IMR-90 (cell line): Measurements from ENCODE around the gene ASXL3. TPM values are rescaled to one million over a fixed set of nuclear protein-coding genes. Genes with fewer than 3 reads are reported as not detected.

ENCODE experiments used
- ATAC-seq: fragments of 200-7000 bp; cut with Tn5 transposase; 2 replicates; pipeline ENCODE4 v1.9.1; 2020; ENCODE audit warnings: low read depth, mild to moderate bottlenecking, moderate library complexity
- BruUV-seq: library from RNA; stranded (reverse); fragments of 400-500 nt; replicated peaks from 2 replicates; lab custom pipeline; 2021; lab: Mats Ljungman, UMichigan
- CTCF ChIA-PET: fragments of 300-600 bp; formaldehyde crosslinking; extraction: SDS; loops from one replicate; lab custom pipeline; 2021; ENCODE audit warnings: antibody characterized with exemption; lab: Yijun Ruan, JAX
- POLR2A ChIA-PET: fragments of 300-600 bp; sonication (Branson Sonifier 250); formaldehyde crosslinking; loops from one replicate; lab custom pipeline; 2022; ENCODE audit warnings: antibody characterized with exemption; ENCODE audit not compliant: unreplicated experiment; lab: Charles Lee
- DNase-seq: peaks from one replicate; pipeline ENCODE4 v3.0.0; 2013
- H2AFZ ChIP-seq: replicated peaks from 2 replicates; pipeline ENCODE3; 2013; ENCODE audit warnings: low read length, mild to moderate bottlenecking; ENCODE audit not compliant: poor library complexity
- H2AK5ac ChIP-seq: 2 replicates; pipeline ENCODE4 v1.6.1; 2013; ENCODE audit warnings: low read depth, low read length, inconsistent platforms
- H2AK9ac ChIP-seq: replicated peaks from 2 replicates; pipeline ENCODE3; 2013; ENCODE audit warnings: mild to moderate bottlenecking, low read depth, low read length, moderate library complexity; ENCODE audit not compliant: poor library complexity
- H2BK120ac ChIP-seq: 2 replicates; pipeline ENCODE4 v1.6.1; 2013; ENCODE audit warnings: low read depth, low read length, inconsistent platforms
- H2BK15ac ChIP-seq: 3 replicates; pipeline ENCODE4 v1.6.1; 2013; ENCODE audit warnings: low read depth, low read length, inconsistent platforms
- H2BK20ac ChIP-seq: 2 replicates; pipeline ENCODE4 v1.6.1; 2013; ENCODE audit warnings: low read depth, mild to moderate bottlenecking, inconsistent platforms, low read length, moderate library complexity
- H2BK5ac ChIP-seq: 2 replicates; pipeline ENCODE4 v1.6.1; 2013; ENCODE audit warnings: mild to moderate bottlenecking, low read depth, low read length, inconsistent platforms; ENCODE audit not compliant: poor library complexity, severe bottlenecking
- H3K14ac ChIP-seq: replicated peaks from 2 replicates; pipeline ENCODE4 v1.6.1; 2013; ENCODE audit warnings: low read depth, low read length, inconsistent platforms
- H3K18ac ChIP-seq: 2 replicates; pipeline ENCODE4 v1.6.1; 2013; ENCODE audit warnings: low read depth, low read length, control low read depth
- H3K23ac ChIP-seq: 2 replicates; pipeline ENCODE4 v1.6.1; 2013; ENCODE audit warnings: low read depth, low read length, inconsistent platforms
- H3K27ac ChIP-seq: 2 replicates; pipeline ENCODE4 v1.5.1; 2013; ENCODE audit warnings: mild to moderate bottlenecking, control low read depth, low read length; ENCODE audit not compliant: insufficient read depth
- H3K27me3 ChIP-seq: 2 replicates; pipeline ENCODE4 v1.6.1; 2013; ENCODE audit warnings: low read length; ENCODE audit not compliant: control insufficient read depth, insufficient read depth
- H3K36me3 ChIP-seq: 2 replicates; pipeline ENCODE4 v1.6.1; 2013; ENCODE audit warnings: low read length, mixed read lengths; ENCODE audit not compliant: control insufficient read depth, insufficient read depth
- H3K4ac ChIP-seq: 2 replicates; pipeline ENCODE4 v1.6.1; 2013; ENCODE audit warnings: low read depth, low read length, inconsistent platforms
- H3K4me1 ChIP-seq: 2 replicates; pipeline ENCODE4 v1.6.1; 2013; ENCODE audit warnings: low read length, mixed read lengths; ENCODE audit not compliant: control insufficient read depth, insufficient read depth
- H3K4me2 ChIP-seq: 2 replicates; pipeline ENCODE4 v1.6.1; 2013; ENCODE audit warnings: low read depth, mild to moderate bottlenecking, control low read depth, low read length, moderate library complexity
- H3K4me3 ChIP-seq: 2 replicates; pipeline ENCODE4 v1.5.1; 2013; ENCODE audit warnings: low read depth, mild to moderate bottlenecking, control low read depth, low read length, moderate library complexity; ENCODE audit not compliant: insufficient read depth
- H3K56ac ChIP-seq: 2 replicates; pipeline ENCODE4 v1.6.1; 2013; ENCODE audit warnings: low read length, inconsistent platforms; ENCODE audit not compliant: insufficient read depth; ENCODE audit errors: extremely low read depth
- H3K79me1 ChIP-seq, 2 experiments: 2 replicates each; pipeline ENCODE4 v1.6.1; 2013; ENCODE audit warnings: low read length in 2 of 2, inconsistent platforms in 1 of 2, low read depth in 1 of 2
- H3K9ac ChIP-seq: 2 replicates; pipeline ENCODE4 v1.6.1; 2013; ENCODE audit warnings: low read depth, low read length, control low read depth
- H3K9me1 ChIP-seq: 2 replicates; pipeline ENCODE4 v1.6.1; 2013; ENCODE audit warnings: low read length, inconsistent platforms; ENCODE audit not compliant: insufficient read depth
- H3K9me3 ChIP-seq: 2 replicates; pipeline ENCODE4 v1.6.1; 2013; ENCODE audit warnings: low read length; ENCODE audit not compliant: control insufficient read depth, insufficient read depth
- H4K20me1 ChIP-seq: 2 replicates; pipeline ENCODE4 v1.6.1; 2013; ENCODE audit warnings: low read length, inconsistent platforms; ENCODE audit not compliant: insufficient read depth
- H4K5ac ChIP-seq: 2 replicates; pipeline ENCODE4 v1.6.1; 2013; ENCODE audit warnings: mild to moderate bottlenecking, low read depth, low read length, control low read depth
- H4K8ac ChIP-seq, 2 experiments: 2 replicates each; pipeline ENCODE4 v1.6.1; 2013; ENCODE audit warnings: low read depth in 2 of 2, low read length in 2 of 2, control low read depth in 1 of 2, inconsistent platforms in 1 of 2
- H4K91ac ChIP-seq: 2 replicates; pipeline ENCODE4 v1.6.1; 2013; ENCODE audit warnings: low read depth, low read length, inconsistent platforms; ENCODE audit not compliant: insufficient read depth
- BHLHE40 ChIP-seq: fragments of 150-350 bp; IDR thresholded peaks from 2 replicates; pipeline ENCODE4 v1.6.1; 2016; ENCODE audit warnings: mild to moderate bottlenecking, low read depth, low read length
- ELK1 ChIP-seq: fragments of 150-350 bp; IDR thresholded peaks from 2 replicates; pipeline ENCODE4 v1.6.1; 2016; ENCODE audit warnings: low read depth, mild to moderate bottlenecking, low read length, moderate library complexity, borderline replicate concordance
- FOS ChIP-seq: fragments of 150-350 bp; IDR thresholded peaks from 2 replicates; pipeline ENCODE4 v1.6.1; 2016; ENCODE audit warnings: low read depth, low read length
- MAFK ChIP-seq: IDR thresholded peaks from 2 replicates; pipeline ENCODE4 v1.6.1; 2012; ENCODE audit warnings: low read depth, low read length, improper control_type of control experiment
- MXI1 ChIP-seq: IDR thresholded peaks from 2 replicates; pipeline ENCODE4 v1.6.1; 2012; ENCODE audit warnings: low read depth, mild to moderate bottlenecking, low read length, moderate library complexity, borderline replicate concordance
- NFE2L2 ChIP-seq: fragments of 150-350 bp; IDR thresholded peaks from 2 replicates; pipeline ENCODE4 v1.6.1; 2016; ENCODE audit warnings: low read depth, mild to moderate bottlenecking, low read length
- RAD21 ChIP-seq: IDR thresholded peaks from 2 replicates; pipeline ENCODE4 v1.6.1; 2012; ENCODE audit warnings: low read length, improper control_type of control experiment
- USF2 ChIP-seq: fragments of 150-350 bp; IDR thresholded peaks from 2 replicates; pipeline ENCODE4 v1.6.1; 2017; ENCODE audit warnings: mild to moderate bottlenecking, antibody characterized with exemption, low read length, low read depth
- WGBS, 2 experiments: methylation state at CpG; one replicate each; pipeline versions ENCODE4 v1.1.5 to v1.1.7; 2013; ENCODE audit warnings: missing lambda C conversion rate in 2 of 2; ENCODE audit not compliant: insufficient read length in 1 of 2; ENCODE audit errors: extremely low coverage in 2 of 2; 5-methylcytosine and 5-hydroxymethylcytosine counted together
- dilution Hi-C: fragments of 300-500 bp; cut with HindIII; formaldehyde crosslinking; loops from one replicate; pipeline ENCODE4 v1.14.3; 2018; ENCODE audit warnings: low sequenced_read_pairs; ENCODE audit not compliant: unreplicated experiment
- in situ Hi-C: fragments of 300-500 bp; cut with MboI; formaldehyde crosslinking; loops from 3 replicates; pipeline ENCODE4 v1.14.3; 2019; ENCODE audit warnings: low sequenced_read_pairs, inconsistent platforms, mixed read lengths
- intact Hi-C: fragments of 100-400 bp; cut with micrococcal nuclease; formaldehyde crosslinking; loops from 2 replicates; pipeline ENCODE4 v1.10.0; 2022
- polyA plus RNA-seq, 3 experiments: library from polyadenylated mRNA; depleted of rRNA; stranded (reverse); fragments of >200 nt; gene quantifications; 2 replicates each; pipeline ENCODE4 v1.2.3, GENCODE V29; 2012; ENCODE audit warnings: low replicate concordance in 1 of 3
- total RNA-seq: library from RNA; depleted of rRNA; stranded (reverse); fragments of >200 nt; gene quantifications from 2 replicates; pipeline ENCODE4 v1.2.3, GENCODE V29; 2012

The ASXL3 gene
- total and polyA plus RNA-seq, 2 of the 4 experiments (the other 2 are of a cell fraction), result 0.03 to 0.54 TPM

GRCh38 chr18:33710269-33710668, 132.2 kb downstream of the ASXL3 start:
- no peaks in the 10 kb centered on the region for H3K4me1 ChIP-seq
- H3K9me3 ChIP-seq, result no peaks in the 10 kb centered on the region
- no peaks in the 10 kb centered on the region for H3K79me1 ChIP-seq
- in situ Hi-C loops (no loop called here), intact Hi-C loops (no loop called here), dilution Hi-C loops (no loop called here)
- no peak overlapping the region for H3K27ac ChIP-seq
- no peak overlapping the region for H3K14ac ChIP-seq
- H3K18ac ChIP-seq, result no peak overlapping the region
- H3K36me3 ChIP-seq, result no peaks in the 10 kb centered on the region
- no peak overlapping the region for H2BK5ac ChIP-seq
- H4K20me1 ChIP-seq, result no peaks in the 10 kb centered on the region
- no peak overlapping the region for H4K5ac ChIP-seq
- no CpG with 5 or more reads among the region's 2 CpGs for WGBS, 2 experiments
- no peak overlapping the region for H3K9ac ChIP-seq
- H3K9me1 ChIP-seq, result no peaks in the 10 kb centered on the region
- H2AK9ac ChIP-seq, result no peak overlapping the region
- no peak overlapping the region for H2BK120ac ChIP-seq
- H3K4ac ChIP-seq, result no peak overlapping the region
- H4K8ac ChIP-seq, result no peak overlapping the region
- no peak overlapping the region for H2AFZ ChIP-seq
- no peak overlapping the region for H4K91ac ChIP-seq
- no peak overlapping the region for H2BK15ac ChIP-seq
- no peak for ATAC-seq
- H3K4me2 ChIP-seq, result no peak overlapping the region
- no peaks in the 10 kb centered on the region for H3K27me3 ChIP-seq
- DNase-seq, result no peak
- TF ChIP-seq ELK1 (no peak), NFE2L2 (no peak), FOS (no peak), USF2 (no peak), BHLHE40 (no peak), MXI1 (no peak), MAFK (no peak), RAD21 (no peak)
- H2AK5ac ChIP-seq, result no peak overlapping the region
- no peak overlapping the region for H3K4me3 ChIP-seq
- POLR2A ChIA-PET, result no interaction called here
- no peak overlapping the region for H2BK20ac ChIP-seq
- CTCF ChIA-PET, result no interaction called here
- no TSS peak for BruUV-seq
- H3K56ac ChIP-seq, result no peak overlapping the region
- no peak overlapping the region for H3K23ac ChIP-seq
